MM.1S (cell line): Measurements from ENCODE around the gene ACAP1.

Source experiments
- DNase-seq: peaks from one replicate; pipeline ENCODE4 v3.0.0-alpha.2; 2015
- H2AFZ ChIP-seq: fragments of 300-600 bp; sonication (generic); 2 replicates; pipeline ENCODE4 v1.6.0; 2016; ENCODE audit warnings: antibody characterized with exemption, low read length
- H3F3A ChIP-seq: fragments of 300-600 bp; sonication (generic); 2 replicates; pipeline ENCODE4 v1.6.1; 2016; ENCODE audit warnings: mild to moderate bottlenecking, antibody characterized with exemption, low read length, moderate library complexity, mixed read lengths; ENCODE audit not compliant: insufficient read depth
- H3K27ac ChIP-seq: fragments of 300-600 bp; sonication (generic); 2 replicates; pipeline ENCODE4 v1.5.1; 2016; ENCODE audit warnings: mild to moderate bottlenecking, low read length
- H3K27me3 ChIP-seq: fragments of 300-600 bp; sonication (generic); replicated peaks from 2 replicates; pipeline ENCODE4 v1.6.0; 2016; ENCODE audit warnings: low read length; ENCODE audit not compliant: insufficient read depth
- H3K36me3 ChIP-seq: fragments of 300-600 bp; sonication (generic); replicated peaks from 2 replicates; pipeline ENCODE4 v1.6.1; 2016; ENCODE audit warnings: mild to moderate bottlenecking, low read length, mixed read lengths; ENCODE audit not compliant: insufficient read depth
- H3K4me1 ChIP-seq: fragments of 300-600 bp; sonication (generic); 2 replicates; pipeline ENCODE4 v1.6.1; 2016; ENCODE audit warnings: low read length, mixed read lengths
- H3K4me2 ChIP-seq: fragments of 300-600 bp; sonication (generic); 2 replicates; pipeline ENCODE4 v1.6.0; 2016; ENCODE audit warnings: low read depth, low read length
- H3K4me3 ChIP-seq: fragments of 300-600 bp; sonication (generic); 2 replicates; pipeline ENCODE4 v1.5.1; 2016; ENCODE audit warnings: low read length, mixed read lengths
- H3K79me2 ChIP-seq: fragments of 300-600 bp; sonication (generic); 2 replicates; pipeline ENCODE4 v1.6.1; 2016; ENCODE audit warnings: mixed run types, low read length, mixed read lengths
- H3K9ac ChIP-seq: fragments of 300-600 bp; sonication (generic); 2 replicates; pipeline ENCODE4 v1.6.1; 2016; ENCODE audit warnings: low read length, mixed read lengths
- H3K9me2 ChIP-seq: fragments of 300-600 bp; sonication (generic); replicated peaks from 2 replicates; pipeline ENCODE4 v1.6.1; 2016; ENCODE audit warnings: mild to moderate bottlenecking, low read length, mixed read lengths; ENCODE audit not compliant: insufficient read depth
- H3K9me3 ChIP-seq: fragments of 300-600 bp; sonication (generic); replicated peaks from 2 replicates; pipeline ENCODE4 v1.6.1; 2016; ENCODE audit warnings: mild to moderate bottlenecking, low read length, mixed read lengths; ENCODE audit not compliant: insufficient read depth
- H4K20me1 ChIP-seq: fragments of 300-600 bp; sonication (generic); 2 replicates; pipeline ENCODE4 v1.6.1; 2016; ENCODE audit warnings: mild to moderate bottlenecking, low read length, moderate library complexity, mixed read lengths; ENCODE audit not compliant: insufficient read depth
- EZH2 ChIP-seq: fragments of 300-600 bp; sonication (generic); optimal IDR thresholded peaks from 2 replicates; pipeline ENCODE3; 2017; ENCODE audit warnings: low read depth, mild to moderate bottlenecking, antibody characterized with exemption, low read length, mixed read lengths
- EZH2phosphoT487 ChIP-seq: fragments of 300-600 bp; sonication (generic); IDR thresholded peaks from 2 replicates; pipeline ENCODE4 v1.6.1; 2018; ENCODE audit warnings: antibody characterized with exemption, low read length
- TF ChIP-seq, protein P1 (sequence below): fragments of 300-600 bp; sonication (generic); IDR thresholded peaks from 2 replicates; pipeline ENCODE4 v1.5.1; 2016; ENCODE audit warnings: antibody characterized with exemption, low read length, mixed read lengths

Gene ACAP1

DNA sequence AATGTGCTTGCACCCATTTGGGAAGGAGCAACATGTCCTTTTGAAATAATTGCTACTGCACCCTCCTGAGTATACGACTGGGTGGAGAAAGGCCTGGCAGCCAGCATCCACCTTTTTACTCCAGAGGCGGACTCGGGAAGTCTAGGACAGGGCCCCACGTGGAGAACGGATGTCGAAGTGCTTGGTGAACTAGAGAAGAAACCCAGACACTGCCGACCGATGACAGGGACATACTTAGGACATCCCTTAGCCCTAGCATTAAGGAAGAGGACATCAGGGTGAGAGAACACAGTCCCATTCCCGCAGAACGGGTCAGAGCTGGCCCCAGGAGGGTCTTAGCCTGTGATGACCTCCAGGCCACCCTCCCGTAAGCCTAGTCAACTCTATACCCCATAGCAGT, 45.6 kb upstream of the ACAP1 start:
- Histone ChIP-seq H3K27me3 (peaks cover 83% of the 10 kb centered on the region), H4K20me1 (no peaks in the 10 kb centered on the region), H3K36me3 (no peaks in the 10 kb centered on the region), H3K4me3 (no peak overlapping the region), H3K4me2 (no peak overlapping the region), H3K79me2 (no peaks in the 10 kb centered on the region), H3K4me1 (peaks cover 13% of the 10 kb centered on the region), H2AFZ (no peak overlapping the region), H3K27ac (no peak overlapping the region), H3F3A (no peaks in the 10 kb centered on the region), H3K9me2 (no peaks in the 10 kb centered on the region), H3K9me3 (no peaks in the 10 kb centered on the region), H3K9ac (no peak overlapping the region)
- no peak for DNase-seq
- TF ChIP-seq EZH2, result no peak
- no peak for TF ChIP-seq EZH2phosphoT487
- TF ChIP-seq, protein P1, sequence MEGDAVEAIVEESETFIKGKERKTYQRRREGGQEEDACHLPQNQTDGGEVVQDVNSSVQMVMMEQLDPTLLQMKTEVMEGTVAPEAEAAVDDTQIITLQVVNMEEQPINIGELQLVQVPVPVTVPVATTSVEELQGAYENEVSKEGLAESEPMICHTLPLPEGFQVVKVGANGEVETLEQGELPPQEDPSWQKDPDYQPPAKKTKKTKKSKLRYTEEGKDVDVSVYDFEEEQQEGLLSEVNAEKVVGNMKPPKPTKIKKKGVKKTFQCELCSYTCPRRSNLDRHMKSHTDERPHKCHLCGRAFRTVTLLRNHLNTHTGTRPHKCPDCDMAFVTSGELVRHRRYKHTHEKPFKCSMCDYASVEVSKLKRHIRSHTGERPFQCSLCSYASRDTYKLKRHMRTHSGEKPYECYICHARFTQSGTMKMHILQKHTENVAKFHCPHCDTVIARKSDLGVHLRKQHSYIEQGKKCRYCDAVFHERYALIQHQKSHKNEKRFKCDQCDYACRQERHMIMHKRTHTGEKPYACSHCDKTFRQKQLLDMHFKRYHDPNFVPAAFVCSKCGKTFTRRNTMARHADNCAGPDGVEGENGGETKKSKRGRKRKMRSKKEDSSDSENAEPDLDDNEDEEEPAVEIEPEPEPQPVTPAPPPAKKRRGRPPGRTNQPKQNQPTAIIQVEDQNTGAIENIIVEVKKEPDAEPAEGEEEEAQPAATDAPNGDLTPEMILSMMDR, result no peak

DNA sequence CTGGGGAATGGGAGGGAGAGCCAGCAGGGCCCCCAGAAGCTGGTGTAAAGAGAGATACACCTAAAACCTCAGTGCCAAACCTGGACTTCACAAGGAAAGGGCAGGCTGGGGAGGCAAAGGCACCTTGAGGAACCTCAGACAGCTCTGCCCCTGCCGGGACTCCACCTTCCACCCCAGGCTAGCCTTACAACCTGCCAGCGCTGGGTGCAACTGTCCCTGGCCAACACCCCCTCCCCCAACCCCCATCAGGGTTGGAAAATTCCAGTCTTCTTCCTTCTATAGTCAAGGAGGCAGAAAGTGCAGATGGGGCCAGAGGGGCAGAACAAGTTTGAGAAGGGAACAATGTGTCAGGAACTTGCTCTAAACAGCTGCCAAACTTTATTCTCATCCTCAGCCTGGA, 44.1 kb upstream of the ACAP1 start:
- Histone ChIP-seq H3K9ac (no peak overlapping the region), H3K4me1 (peaks cover 15% of the 10 kb centered on the region; the same call in 1 of the 2 replicates), H3K4me3 (no peak overlapping the region), H3K36me3 (no peaks in the 10 kb centered on the region), H2AFZ (no peak overlapping the region), H3K9me3 (no peaks in the 10 kb centered on the region), H3K79me2 (no peaks in the 10 kb centered on the region), H3K27me3 (peaks cover 71% of the 10 kb centered on the region), H3K9me2 (no peaks in the 10 kb centered on the region), H4K20me1 (no peaks in the 10 kb centered on the region), H3F3A (no peaks in the 10 kb centered on the region), H3K4me2 (no peak overlapping the region), H3K27ac (no peak overlapping the region)
- DNase-seq, result no peak
- no peak for TF ChIP-seq EZH2phosphoT487
- TF ChIP-seq, protein P1, result no peak
- no peak for TF ChIP-seq EZH2

DNA sequence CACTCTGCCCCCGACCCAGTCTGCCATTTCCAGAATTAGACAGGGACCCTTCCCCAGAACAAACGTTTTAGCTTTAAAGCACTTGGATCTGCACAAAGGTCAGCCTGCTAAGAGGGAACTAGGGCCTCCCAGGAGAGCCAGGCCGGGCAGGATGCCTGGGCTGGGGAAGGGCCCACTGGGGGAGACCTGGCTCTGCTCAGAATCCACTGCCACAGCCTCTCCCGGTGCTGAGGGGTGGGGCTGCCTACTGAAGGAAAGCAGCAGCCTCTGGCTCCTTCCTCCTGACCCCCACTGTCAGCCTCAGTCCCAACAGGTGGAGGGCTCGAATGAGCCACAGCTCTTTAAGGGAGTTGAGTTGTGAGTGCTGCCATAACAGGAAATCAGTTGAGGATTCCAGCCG, 43.6 kb upstream of the ACAP1 start:
- Histone ChIP-seq H3K9ac (no peak overlapping the region), H3F3A (no peaks in the 10 kb centered on the region), H3K9me2 (no peaks in the 10 kb centered on the region), H3K27ac (no peak overlapping the region), H3K9me3 (no peaks in the 10 kb centered on the region), H4K20me1 (no peaks in the 10 kb centered on the region), H3K79me2 (no peaks in the 10 kb centered on the region), H3K27me3 (peaks cover 66% of the 10 kb centered on the region), H3K4me3 (no peak overlapping the region), H2AFZ (no peak overlapping the region), H3K4me2 (no peak overlapping the region), H3K4me1 (peaks cover 15% of the 10 kb centered on the region; the same call in 1 of the 2 replicates), H3K36me3 (no peaks in the 10 kb centered on the region)
- TF ChIP-seq EZH2phosphoT487 (no peak), EZH2 (no peak)
- TF ChIP-seq, protein P1, result no peak
- no peak for DNase-seq
